ENCODE results near the gene SETD9. TPM values are rescaled to one million over a fixed set of nuclear protein-coding genes. Genes with fewer than 3 reads are reported as not detected.

SETD9 gene
- total RNA-seq, 3 donors from 2014 or later, result 13.5 to 21.0 (median 17.3) TPM

GRCh38 chr5:56922922-56923321 is 13.5 kb downstream of the SETD9 start:
- no peak overlapping the region for H3K27ac ChIP-seq
- no peaks in the 10 kb centered on the region for H3K9me3 ChIP-seq
- no peak overlapping the region for H3K4me3 ChIP-seq
- H3K36me3 ChIP-seq, result no peaks in the 10 kb centered on the region
- intact Hi-C loops (cut with DNase I; ENCODE audit: low total_unique reads), result no loop called here
- TF ChIP-seq CTCF (IDR thresholded peaks at IDR 0.05), result no peak
- TF ChIP-seq POLR2AphosphoS5 (IDR thresholded peaks at IDR 0.05), result no peak
- TF ChIP-seq POLR2A (IDR thresholded peaks at IDR 0.05), result no peak
- DNase-seq (ENCODE audit: low spot score in 2 of 2), result no peak
- H3K4me1 ChIP-seq, result no peaks in the 10 kb centered on the region
- no peaks in the 10 kb centered on the region for H3K27me3 ChIP-seq

- Histone ChIP-seq H3K9me3 (no peaks in the 10 kb centered on the region), H3K36me3 (peaks cover 10% of the 10 kb centered on the region), H3K4me1 (no peaks in the 10 kb centered on the region), H3K27me3 (no peaks in the 10 kb centered on the region), H3K27ac (no peak overlapping the region), H3K4me3 (no peak overlapping the region)
- TF ChIP-seq POLR2A (IDR thresholded peaks at IDR 0.05), result no peak
- no peak for TF ChIP-seq CTCF (IDR thresholded peaks at IDR 0.05)
- no peak for TF ChIP-seq POLR2AphosphoS5 (IDR thresholded peaks at IDR 0.05)
- intact Hi-C loops (cut with DNase I; ENCODE audit: low total_unique reads), result no loop called here
- no peak for DNase-seq (ENCODE audit: low spot score in 2 of 2)
Observed at GRCh38 chr5:56934325-56934724, 24.9 kb downstream of the SETD9 start.

GRCh38 chr5:56938858-56939257 is 29.5 kb downstream of the SETD9 start:
- TF ChIP-seq POLR2A (IDR thresholded peaks at IDR 0.05) (no peak), POLR2AphosphoS5 (IDR thresholded peaks at IDR 0.05) (no peak), CTCF (IDR thresholded peaks at IDR 0.05) (no peak)
- Histone ChIP-seq H3K4me3 (no peak overlapping the region), H3K36me3 (peaks cover 18% of the 10 kb centered on the region), H3K27ac (no peak overlapping the region), H3K9me3 (no peaks in the 10 kb centered on the region), H3K4me1 (no peaks in the 10 kb centered on the region), H3K27me3 (no peaks in the 10 kb centered on the region)
- intact Hi-C loops (cut with DNase I; ENCODE audit: low total_unique reads), result no loop called here
- no peak for DNase-seq (ENCODE audit: low spot score in 2 of 2)

GRCh38 chr5:56941981-56942380 is 32.6 kb downstream of the SETD9 start:
- no peak overlapping the region for H3K4me3 ChIP-seq
- TF ChIP-seq CTCF (IDR thresholded peaks at IDR 0.05), result no peak
- TF ChIP-seq POLR2A (IDR thresholded peaks at IDR 0.05), result no peak
- no peak for TF ChIP-seq POLR2AphosphoS5 (IDR thresholded peaks at IDR 0.05)
- no peaks in the 10 kb centered on the region for H3K9me3 ChIP-seq
- intact Hi-C loops (cut with DNase I; ENCODE audit: low total_unique reads), result no loop called here
- H3K36me3 ChIP-seq, result peaks cover 9% of the 10 kb centered on the region
- no peak overlapping the region for H3K27ac ChIP-seq
- H3K27me3 ChIP-seq, result no peaks in the 10 kb centered on the region
- no peaks in the 10 kb centered on the region for H3K4me1 ChIP-seq
- no peak for DNase-seq (ENCODE audit: low spot score in 2 of 2)

- H3K27me3 ChIP-seq, result no peaks in the 10 kb centered on the region
- intact Hi-C loops (cut with DNase I; ENCODE audit: low total_unique reads), result no loop called here
- no peaks in the 10 kb centered on the region for H3K36me3 ChIP-seq
- H3K4me1 ChIP-seq, result peaks cover 0 to 4% of the 10 kb centered on the region in 2 donors
- H3K27ac ChIP-seq, result no peak overlapping the region
- H3K4me3 ChIP-seq, result no peak overlapping the region
- H3K9me3 ChIP-seq, result no peaks in the 10 kb centered on the region
- no peak for DNase-seq (ENCODE audit: low spot score in 2 of 2)
- TF ChIP-seq POLR2AphosphoS5 (IDR thresholded peaks at IDR 0.05) (no peak), CTCF (IDR thresholded peaks at IDR 0.05) (no peak), POLR2A (IDR thresholded peaks at IDR 0.05) (no peak)
Observed at GRCh38 chr5:56947052-56947451, 37.7 kb downstream of the SETD9 start.
